Measurements from ENCODE around the gene NCEH1. TPM values are rescaled to one million over a fixed set of nuclear protein-coding genes. Genes with fewer than 3 reads are reported as not detected.

Gene NCEH1
- total RNA-seq, 1 experiment from 2014 or later = 4.5 TPM

DNA sequence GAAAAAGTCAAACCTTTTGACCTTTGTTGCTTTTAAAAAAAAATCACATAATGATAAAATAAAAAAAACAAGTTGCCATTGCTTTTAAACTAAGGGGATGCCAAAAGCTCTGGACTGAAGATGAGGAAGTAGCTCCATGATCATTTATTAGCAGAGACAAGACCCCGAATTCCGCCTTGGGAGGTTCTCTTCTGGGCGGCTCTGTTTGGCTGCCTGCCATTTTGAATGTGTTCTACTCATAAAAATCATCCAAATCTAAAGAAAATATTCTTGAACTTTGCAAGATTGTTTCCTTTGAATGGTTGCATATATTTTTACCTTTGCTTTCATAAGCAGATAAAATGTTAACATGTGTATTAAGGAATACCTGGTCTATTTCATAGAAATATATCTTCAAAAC is 63.8 kb downstream of the NCEH1 start (continued):
- TF ChIP-seq NR2C2 (CRISPR knock-in tag; IDR thresholded peaks at IDR 0.05) (no peak), NR1H2 (CRISPR knock-in tag; IDR thresholded peaks at IDR 0.05) (no peak), CBFB (CRISPR knock-in tag; IDR thresholded peaks at IDR 0.05; ENCODE audit: low read depth) (no peak)
- TF ChIP-seq, protein P1, sequence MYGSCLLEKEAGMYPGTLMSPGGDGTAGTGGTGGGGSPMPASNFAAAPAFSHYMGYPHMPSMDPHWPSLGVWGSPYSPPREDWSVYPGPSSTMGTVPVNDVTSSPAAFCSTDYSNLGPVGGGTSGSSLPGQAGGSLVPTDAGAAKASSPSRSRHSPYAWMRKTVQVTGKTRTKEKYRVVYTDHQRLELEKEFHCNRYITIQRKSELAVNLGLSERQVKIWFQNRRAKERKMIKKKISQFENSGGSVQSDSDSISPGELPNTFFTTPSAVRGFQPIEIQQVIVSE (CRISPR knock-in tag; IDR thresholded peaks at IDR 0.05; ENCODE audit: borderline replicate concordance) = no peak
- TF ChIP-seq, protein P2, sequence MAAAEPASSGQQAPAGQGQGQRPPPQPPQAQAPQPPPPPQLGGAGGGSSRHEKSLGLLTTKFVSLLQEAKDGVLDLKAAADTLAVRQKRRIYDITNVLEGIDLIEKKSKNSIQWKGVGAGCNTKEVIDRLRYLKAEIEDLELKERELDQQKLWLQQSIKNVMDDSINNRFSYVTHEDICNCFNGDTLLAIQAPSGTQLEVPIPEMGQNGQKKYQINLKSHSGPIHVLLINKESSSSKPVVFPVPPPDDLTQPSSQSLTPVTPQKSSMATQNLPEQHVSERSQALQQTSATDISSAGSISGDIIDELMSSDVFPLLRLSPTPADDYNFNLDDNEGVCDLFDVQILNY (CRISPR knock-in tag; IDR thresholded peaks at IDR 0.05) = no peak

DNA sequence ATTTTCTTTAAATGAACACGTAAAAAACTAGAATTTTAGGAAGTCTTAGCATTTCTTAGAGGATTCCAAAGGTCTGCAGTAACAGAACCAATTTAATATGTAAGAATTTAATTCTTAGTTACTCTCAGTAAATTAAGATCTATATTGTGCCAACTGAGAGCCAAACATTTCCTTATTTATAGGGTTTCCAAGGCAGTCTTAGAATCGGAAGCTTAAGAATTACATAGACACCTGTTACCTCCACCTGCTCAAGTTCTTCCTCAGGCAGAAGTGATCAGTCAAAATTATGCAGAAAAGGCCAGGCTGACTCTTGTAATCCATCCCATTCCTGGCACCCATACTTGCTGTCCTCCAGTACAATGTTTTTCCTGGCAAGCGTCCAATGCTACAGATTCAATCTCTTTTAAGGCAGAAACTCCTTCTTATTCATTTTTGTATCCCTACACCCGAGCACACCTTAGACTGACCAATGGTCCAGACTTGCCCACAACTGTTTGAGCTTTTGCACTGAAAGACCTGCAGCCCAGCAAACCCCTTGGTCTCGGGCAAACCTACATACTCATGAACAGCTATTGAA is 64.3 kb downstream of the NCEH1 start:
- peaks cover 15% of the 10 kb centered on the region for H3K4me1 Mint-ChIP-seq
- H3K4me3 Mint-ChIP-seq = no peak overlapping the region
- ChIA-PET POLR2A (no interaction called here), CTCF (no interaction called here)
- DNase-seq (ENCODE audit: low spot score) (no peak), ATAC-seq (no peak)
- TF ChIP-seq ZNF416 (CRISPR knock-in tag; IDR thresholded peaks at IDR 0.05) = no peak
- TF ChIP-seq, protein P3, sequence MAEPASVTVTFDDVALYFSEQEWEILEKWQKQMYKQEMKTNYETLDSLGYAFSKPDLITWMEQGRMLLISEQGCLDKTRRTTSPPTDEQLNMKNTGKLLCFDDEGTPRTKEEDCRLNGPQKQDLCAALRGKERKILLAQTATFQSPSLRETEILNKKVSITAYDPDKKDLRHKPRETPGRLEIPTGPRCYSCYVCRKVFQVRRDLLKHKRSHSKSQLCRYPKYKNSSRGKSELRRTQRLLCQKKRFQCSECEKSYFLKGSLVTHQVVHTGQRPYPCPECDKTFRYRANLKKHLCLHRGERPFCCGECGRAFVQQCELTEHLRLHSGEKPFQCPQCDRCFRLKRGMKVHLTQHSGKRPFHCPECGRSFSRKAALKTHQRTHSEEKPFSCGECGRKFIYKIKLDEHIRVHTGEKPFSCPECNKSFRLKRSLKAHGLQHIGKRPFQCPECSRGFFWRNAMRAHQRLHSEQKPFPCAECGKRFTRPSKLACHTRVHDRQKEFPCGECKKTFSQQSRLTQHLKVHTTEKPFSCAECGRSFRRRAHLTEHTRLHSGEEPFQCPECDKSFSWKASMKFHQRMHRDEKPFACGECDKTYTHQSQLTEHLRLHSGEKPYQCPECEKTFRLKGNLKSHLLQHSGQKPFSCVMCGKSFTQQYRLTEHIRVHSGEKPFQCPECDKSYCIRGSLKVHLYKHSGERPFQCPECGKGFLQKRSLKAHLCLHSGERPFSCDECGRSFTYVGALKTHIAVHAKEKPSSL (CRISPR knock-in tag; conservative IDR thresholded peaks at IDR 0.05) = no peak
- no peaks in the 10 kb centered on the region for H3K9me3 Mint-ChIP-seq
- no peaks in the 10 kb centered on the region for H3K27me3 Mint-ChIP-seq (ENCODE audit: low read depth)
- H3K36me3 Mint-ChIP-seq = no peaks in the 10 kb centered on the region
- no peak overlapping the region for H3K27ac Mint-ChIP-seq

DNA sequence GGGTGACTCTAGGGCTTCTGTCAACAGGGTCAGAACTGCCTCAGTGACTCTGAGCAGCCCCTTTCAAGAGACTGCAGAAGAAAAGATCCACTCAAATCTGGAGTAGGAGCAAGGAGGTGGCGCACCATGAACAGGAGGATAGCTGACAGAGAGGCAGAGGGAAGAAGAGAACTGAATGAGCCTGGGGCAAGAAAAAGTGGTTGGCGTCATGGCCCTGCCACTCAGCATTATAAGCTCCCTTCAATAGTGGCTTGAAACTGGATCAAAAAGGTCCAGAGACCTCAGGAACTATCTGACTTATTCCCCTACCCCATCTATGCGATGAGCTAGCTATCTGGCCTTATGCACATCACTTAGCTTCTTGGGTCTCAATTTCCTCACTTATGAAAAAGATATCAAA is 66.6 kb downstream of the NCEH1 start:
- Mint-ChIP-seq H3K4me1 (peaks cover 6% of the 10 kb centered on the region), H3K36me3 (no peaks in the 10 kb centered on the region), H3K27me3 (ENCODE audit: low read depth) (no peaks in the 10 kb centered on the region), H3K4me3 (no peak overlapping the region), H3K27ac (no peak overlapping the region), H3K9me3 (no peaks in the 10 kb centered on the region)
- DNase-seq (ENCODE audit: low spot score) (no peak), ATAC-seq (no peak)
- TF ChIP-seq, protein P4, sequence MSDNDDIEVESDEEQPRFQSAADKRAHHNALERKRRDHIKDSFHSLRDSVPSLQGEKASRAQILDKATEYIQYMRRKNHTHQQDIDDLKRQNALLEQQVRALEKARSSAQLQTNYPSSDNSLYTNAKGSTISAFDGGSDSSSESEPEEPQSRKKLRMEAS (CRISPR knock-in tag; IDR thresholded peaks at IDR 0.05) = no peak
- TF ChIP-seq GTF2I (CRISPR knock-in tag; conservative IDR thresholded peaks at IDR 0.05) = no peak
- no peak for TF ChIP-seq SMAD4 (CRISPR knock-in tag; IDR thresholded peaks at IDR 0.05)
- TF ChIP-seq, protein P5, sequence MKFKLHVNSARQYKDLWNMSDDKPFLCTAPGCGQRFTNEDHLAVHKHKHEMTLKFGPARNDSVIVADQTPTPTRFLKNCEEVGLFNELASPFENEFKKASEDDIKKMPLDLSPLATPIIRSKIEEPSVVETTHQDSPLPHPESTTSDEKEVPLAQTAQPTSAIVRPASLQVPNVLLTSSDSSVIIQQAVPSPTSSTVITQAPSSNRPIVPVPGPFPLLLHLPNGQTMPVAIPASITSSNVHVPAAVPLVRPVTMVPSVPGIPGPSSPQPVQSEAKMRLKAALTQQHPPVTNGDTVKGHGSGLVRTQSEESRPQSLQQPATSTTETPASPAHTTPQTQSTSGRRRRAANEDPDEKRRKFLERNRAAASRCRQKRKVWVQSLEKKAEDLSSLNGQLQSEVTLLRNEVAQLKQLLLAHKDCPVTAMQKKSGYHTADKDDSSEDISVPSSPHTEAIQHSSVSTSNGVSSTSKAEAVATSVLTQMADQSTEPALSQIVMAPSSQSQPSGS (CRISPR knock-in tag; IDR thresholded peaks at IDR 0.05; ENCODE audit: borderline replicate concordance, low read depth) = no peak
- TF ChIP-seq EMX1 (CRISPR knock-in tag; IDR thresholded peaks at IDR 0.05) = no peak
- TF ChIP-seq ZNF671 (CRISPR knock-in tag; IDR thresholded peaks at IDR 0.05) = no peak
- TF ChIP-seq, protein P6, sequence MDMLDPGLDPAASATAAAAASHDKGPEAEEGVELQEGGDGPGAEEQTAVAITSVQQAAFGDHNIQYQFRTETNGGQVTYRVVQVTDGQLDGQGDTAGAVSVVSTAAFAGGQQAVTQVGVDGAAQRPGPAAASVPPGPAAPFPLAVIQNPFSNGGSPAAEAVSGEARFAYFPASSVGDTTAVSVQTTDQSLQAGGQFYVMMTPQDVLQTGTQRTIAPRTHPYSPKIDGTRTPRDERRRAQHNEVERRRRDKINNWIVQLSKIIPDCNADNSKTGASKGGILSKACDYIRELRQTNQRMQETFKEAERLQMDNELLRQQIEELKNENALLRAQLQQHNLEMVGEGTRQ (CRISPR knock-in tag; IDR thresholded peaks at IDR 0.05) = no peak
- no peak for TF ChIP-seq TP53 (CRISPR knock-in tag; IDR thresholded peaks at IDR 0.05)
- TF ChIP-seq ZNF263 (CRISPR knock-in tag; IDR thresholded peaks at IDR 0.05; ENCODE audit: low read depth) = no peak
- no peak for TF ChIP-seq TCF7 (CRISPR knock-in tag; IDR thresholded peaks at IDR 0.05; ENCODE audit: low read depth)
- TF ChIP-seq TEAD4 (CRISPR knock-in tag; IDR thresholded peaks at IDR 0.05) = no peak
- TF ChIP-seq, protein P7, sequence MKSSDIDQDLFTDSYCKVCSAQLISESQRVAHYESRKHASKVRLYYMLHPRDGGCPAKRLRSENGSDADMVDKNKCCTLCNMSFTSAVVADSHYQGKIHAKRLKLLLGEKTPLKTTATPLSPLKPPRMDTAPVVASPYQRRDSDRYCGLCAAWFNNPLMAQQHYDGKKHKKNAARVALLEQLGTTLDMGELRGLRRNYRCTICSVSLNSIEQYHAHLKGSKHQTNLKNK (CRISPR knock-in tag; IDR thresholded peaks at IDR 0.05) = no peak
- ChIA-PET POLR2A (no interaction called here), CTCF (no interaction called here)
